Fibroblast of lung (primary cell): ENCODE results near the gene TMEM167B.

ENCODE experiments used
- EZH2 ChIP-seq: IDR thresholded peaks from 2 replicates; pipeline ENCODE4 v1.5.1; 2012; ENCODE audit warnings: low read length, control low read depth, mild to moderate bottlenecking; ENCODE audit errors: missing control alignments
- TF ChIP-seq, protein P1 (sequence below), 2 donors: IDR thresholded peaks in 1 of 2; conservative IDR thresholded peaks in 1 of 2; 1 replicate in 1 of 2; 2 replicates in 1 of 2; pipeline ENCODE4 v1.5.1; 2011 to 2012; ENCODE audit warnings: low read length in 2 of 2, control low read depth in 1 of 2, inconsistent platforms in 1 of 2, low read depth in 1 of 2, mild to moderate bottlenecking in 1 of 2

DNA sequence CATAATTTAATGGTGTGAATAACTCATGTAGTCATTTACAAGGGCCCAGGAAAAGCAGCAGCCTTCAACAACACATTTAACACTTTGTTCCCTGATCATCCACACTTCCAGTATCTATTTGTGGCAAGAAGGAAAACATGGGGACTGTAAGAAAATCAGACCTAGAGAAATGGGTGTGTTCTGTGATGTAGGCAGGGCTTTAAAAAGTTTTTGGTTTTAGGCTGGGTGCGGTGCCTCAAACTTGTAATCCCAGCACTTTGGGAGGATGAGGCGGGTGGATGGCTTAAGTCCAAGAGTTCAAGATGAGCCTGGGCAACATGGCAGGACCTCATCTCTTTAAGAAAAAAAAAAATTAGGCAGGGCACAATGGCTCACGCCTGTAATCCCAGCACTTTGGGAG, 34.5 kb upstream of the TMEM167B start:
- TF ChIP-seq, protein P1, sequence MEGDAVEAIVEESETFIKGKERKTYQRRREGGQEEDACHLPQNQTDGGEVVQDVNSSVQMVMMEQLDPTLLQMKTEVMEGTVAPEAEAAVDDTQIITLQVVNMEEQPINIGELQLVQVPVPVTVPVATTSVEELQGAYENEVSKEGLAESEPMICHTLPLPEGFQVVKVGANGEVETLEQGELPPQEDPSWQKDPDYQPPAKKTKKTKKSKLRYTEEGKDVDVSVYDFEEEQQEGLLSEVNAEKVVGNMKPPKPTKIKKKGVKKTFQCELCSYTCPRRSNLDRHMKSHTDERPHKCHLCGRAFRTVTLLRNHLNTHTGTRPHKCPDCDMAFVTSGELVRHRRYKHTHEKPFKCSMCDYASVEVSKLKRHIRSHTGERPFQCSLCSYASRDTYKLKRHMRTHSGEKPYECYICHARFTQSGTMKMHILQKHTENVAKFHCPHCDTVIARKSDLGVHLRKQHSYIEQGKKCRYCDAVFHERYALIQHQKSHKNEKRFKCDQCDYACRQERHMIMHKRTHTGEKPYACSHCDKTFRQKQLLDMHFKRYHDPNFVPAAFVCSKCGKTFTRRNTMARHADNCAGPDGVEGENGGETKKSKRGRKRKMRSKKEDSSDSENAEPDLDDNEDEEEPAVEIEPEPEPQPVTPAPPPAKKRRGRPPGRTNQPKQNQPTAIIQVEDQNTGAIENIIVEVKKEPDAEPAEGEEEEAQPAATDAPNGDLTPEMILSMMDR (conservative IDR thresholded peaks at IDR 0.05 in 1 of 2, IDR thresholded peaks at IDR 0.05 in 1 of 2; ENCODE audit: low read depth in 1 of 2, low read length in 2 of 2): no peak
- no peak for TF ChIP-seq EZH2
